Measurements from ENCODE around the gene SAXO1.
"Not testable (repeated sequence)": the region's sequence is repeated elsewhere in the genome, so short reads cannot be mapped to it uniquely, and the experiment has no call there.

SAXO1 gene

GRCh38 chr9:18999173-18999785, 33.7 kb downstream of the SAXO1 start:
- DNase-seq, result no peak

- DNase-seq, result no peak
Measured at GRCh38 chr9:18997151-18997550, 35.9 kb downstream of the SAXO1 start.

GRCh38 chr9:18996211-18996610, 36.8 kb downstream of the SAXO1 start:
- DNase-seq, result no peak

- no peak for DNase-seq
Measured at GRCh38 chr9:18994263-18994916, 38.6 kb downstream of the SAXO1 start.

- not testable (repeated sequence) for DNase-seq
Measured at GRCh38 chr9:18991197-18991596, 41.8 kb downstream of the SAXO1 start.

GRCh38 chr9:18990494-18990893, 42.5 kb downstream of the SAXO1 start:
- no peak for DNase-seq

GRCh38 chr9:18989865-18990264, 43.1 kb downstream of the SAXO1 start:
- no peak for DNase-seq

- no peak for DNase-seq
Measured at GRCh38 chr9:18989097-18989496, 43.9 kb downstream of the SAXO1 start.

GRCh38 chr9:18988003-18988402, 45.0 kb downstream of the SAXO1 start:
- no peak for DNase-seq

GRCh38 chr9:18985996-18986395, 47.0 kb downstream of the SAXO1 start:
- no peak for DNase-seq

- no peak for DNase-seq
Measured at GRCh38 chr9:18985464-18985951, 47.5 kb downstream of the SAXO1 start.

- DNase-seq, result no peak
Measured at GRCh38 chr9:18982262-18982620, 50.8 kb downstream of the SAXO1 start.

- no peak for DNase-seq
Measured at GRCh38 chr9:18981476-18982261, 51.3 kb downstream of the SAXO1 start.

- no peak for DNase-seq
Measured at GRCh38 chr9:18980189-18980588, 52.8 kb downstream of the SAXO1 start.

GRCh38 chr9:18979367-18979766, 53.6 kb downstream of the SAXO1 start:
- no peak for DNase-seq

GRCh38 chr9:18978188-18978587, 54.8 kb downstream of the SAXO1 start:
- DNase-seq, result no peak

- DNase-seq, result no peak
Measured at GRCh38 chr9:18976709-18977531, 56.1 kb downstream of the SAXO1 start.

GRCh38 chr9:18976221-18976708, 56.7 kb downstream of the SAXO1 start:
- no peak for DNase-seq

GRCh38 chr9:18973348-18973747, 59.7 kb downstream of the SAXO1 start:
- DNase-seq, result no peak

- no peak for DNase-seq
Measured at GRCh38 chr9:18972675-18973074, 60.3 kb downstream of the SAXO1 start.

- DNase-seq, result no peak
Measured at GRCh38 chr9:18971909-18972308, 61.1 kb downstream of the SAXO1 start.

- no peak for DNase-seq
Measured at GRCh38 chr9:18971404-18971803, 61.6 kb downstream of the SAXO1 start.

- no peak for DNase-seq
Measured at GRCh38 chr9:18970393-18970792, 62.6 kb downstream of the SAXO1 start.
